CD14-positive monocyte (primary cell): ENCODE results near the gene SLC26A11. TPM values are rescaled to one million over a fixed set of nuclear protein-coding genes. Genes with fewer than 3 reads are reported as not detected.

Experiments
- DNase-seq, 3 donors: peaks; one replicate each; pipeline ENCODE4 v3.0.0-alpha.2; 2011 to 2022
- H2AFZ ChIP-seq: 2 replicates; pipeline ENCODE4 v1.6.0; 2012; ENCODE audit warnings: mild to moderate bottlenecking, low read depth, low read length, inconsistent platforms; ENCODE audit not compliant: insufficient read depth, poor library complexity, severe bottlenecking
- H3K27ac ChIP-seq, 2 donors: 1 replicate in 1 of 2; 2 replicates in 1 of 2; pipeline ENCODE4 v1.5.1; 2012 to 2013; ENCODE audit warnings: low read length in 2 of 2, control low read depth in 1 of 2, inconsistent platforms in 1 of 2, low read depth in 1 of 2, mild to moderate bottlenecking in 1 of 2
- H3K27me3 ChIP-seq, 2 donors: one replicate each; pipeline versions ENCODE4 v1.6.0 to v1.6.1; 2011 to 2013; ENCODE audit warnings: low read length in 2 of 2; ENCODE audit not compliant: control insufficient read depth in 2 of 2, insufficient read depth in 2 of 2
- H3K36me3 ChIP-seq, 2 donors: replicated peaks in 1 of 2; 1 replicate in 1 of 2; 2 replicates in 1 of 2; pipeline versions ENCODE4 v1.5.1 to v1.6.1; 2012 to 2013; ENCODE audit warnings: low read length in 2 of 2, control low read depth in 1 of 2, inconsistent platforms in 1 of 2, mild to moderate bottlenecking in 1 of 2; ENCODE audit not compliant: insufficient read depth in 2 of 2, control insufficient read depth in 1 of 2
- H3K4me1 ChIP-seq, 2 donors: 1 replicate in 1 of 2; 2 replicates in 1 of 2; pipeline versions ENCODE4 v1.5.1 to v1.6.1; 2012 to 2013; ENCODE audit warnings: low read length in 2 of 2, control low read depth in 1 of 2, inconsistent platforms in 1 of 2, mild to moderate bottlenecking in 1 of 2, moderate library complexity in 1 of 2; ENCODE audit not compliant: insufficient read depth in 2 of 2, control insufficient read depth in 1 of 2
- H3K4me2 ChIP-seq: replicated peaks from 2 replicates; pipeline ENCODE3; 2012; ENCODE audit warnings: low read length, moderate library complexity, mild to moderate bottlenecking; ENCODE audit not compliant: poor library complexity, severe bottlenecking; ENCODE audit errors: extremely low read depth
- H3K4me3 ChIP-seq, 3 experiments: fragments of 200-600 bp in 1 of 3; sonication (generic) in 1 of 3; replicated peaks in 1 of 3; 1 replicate in 2 of 3; 2 replicates in 1 of 3; pipeline ENCODE4 v1.5.1; 2011 to 2013; ENCODE audit warnings: low read length in 3 of 3, mild to moderate bottlenecking in 3 of 3, control low read depth in 2 of 3, low read depth in 2 of 3, inconsistent platforms in 1 of 3, moderate library complexity in 1 of 3
- H3K79me2 ChIP-seq: 2 replicates; pipeline ENCODE4 v1.6.0; 2012; ENCODE audit warnings: mild to moderate bottlenecking, control low read depth, inconsistent platforms, low read length, moderate library complexity; ENCODE audit not compliant: insufficient read depth
- H3K9ac ChIP-seq: 2 replicates; pipeline ENCODE4 v1.6.0; 2017; ENCODE audit warnings: low read length, mild to moderate bottlenecking; ENCODE audit not compliant: insufficient read depth, poor library complexity, severe bottlenecking
- H3K9me3 ChIP-seq, 2 donors: replicated peaks in 1 of 2; 1 replicate in 1 of 2; 2 replicates in 1 of 2; pipeline versions ENCODE4 v1.5.1 to v1.6.1; 2012 to 2013; ENCODE audit warnings: low read length in 2 of 2, control low read depth in 1 of 2; ENCODE audit not compliant: control insufficient read depth in 1 of 2, insufficient read depth in 1 of 2
- H4K20me1 ChIP-seq: 2 replicates; pipeline ENCODE4 v1.6.0; 2012; ENCODE audit warnings: mild to moderate bottlenecking, low read length, control low read depth, moderate library complexity; ENCODE audit not compliant: insufficient read depth
- H3K27ac Mint-ChIP-seq, 7 donors: one replicate each; pipeline ENCODE4 v1.8.0; 2020; ENCODE audit warnings: mild to moderate bottlenecking in 7 of 7, mixed read lengths in 7 of 7, moderate library complexity in 6 of 7, inconsistent platforms in 2 of 7
- H3K27me3 Mint-ChIP-seq, 3 donors: one replicate each; pipeline ENCODE4 v1.8.0; 2021 to 2022; ENCODE audit warnings: low read depth in 3 of 3, mild to moderate bottlenecking in 3 of 3, mixed read lengths in 3 of 3, moderate library complexity in 3 of 3, inconsistent platforms in 1 of 3
- H3K36me3 Mint-ChIP-seq, 2 donors: one replicate each; pipeline ENCODE4 v1.8.0; 2020; ENCODE audit warnings: mixed read lengths in 2 of 2, inconsistent platforms in 1 of 2, mild to moderate bottlenecking in 1 of 2
- H3K4me1 Mint-ChIP-seq: one replicate; pipeline ENCODE4 v1.8.0; 2020; ENCODE audit warnings: mild to moderate bottlenecking, mixed read lengths
- H3K4me3 Mint-ChIP-seq, 2 donors: one replicate each; pipeline ENCODE4 v1.8.0; 2020; ENCODE audit warnings: mild to moderate bottlenecking in 2 of 2, mixed read lengths in 2 of 2, moderate library complexity in 1 of 2
- H3K9me3 Mint-ChIP-seq, 7 donors: one replicate each; pipeline ENCODE4 v1.8.0; 2020 to 2022; ENCODE audit warnings: mixed read lengths in 7 of 7, mild to moderate bottlenecking in 6 of 7, moderate library complexity in 6 of 7, inconsistent platforms in 2 of 7
- CTCF ChIP-seq: fragments of 200-600 bp; IDR thresholded peaks from one replicate; pipeline ENCODE4 v1.8.0; 2022; ENCODE audit warnings: antibody characterized with exemption, mild to moderate bottlenecking
- WGBS: methylation state at CpG from one replicate; pipeline ENCODE4 v1.1.5; 2013; ENCODE audit warnings: missing lambda C conversion rate; ENCODE audit not compliant: insufficient coverage; 5-methylcytosine and 5-hydroxymethylcytosine counted together
- intact Hi-C, 2 donors: fragments of 100-400 bp; cut with micrococcal nuclease; formaldehyde crosslinking; loops; one replicate each; pipeline versions ENCODE4 v1.15.0 to v1.15.1; 2023
- polyA plus RNA-seq, 3 donors: library from polyadenylated mRNA; depleted of rRNA in 1 of 3; unstranded in 2 of 3; stranded (reverse) in 1 of 3; fragments of 300-500 nt in 2 of 3; fragments of >200 nt in 1 of 3; fragmentation: Illumina TruSeq in 2 of 3; gene quantifications; 1 replicate in 2 of 3; 2 replicates in 1 of 3; pipeline ENCODE4 v1.2.3, GENCODE V29; 2012 to 2021

The SLC26A11 gene
- polyA plus RNA-seq, 3 donors, result 1.8 to 29.7 (median 2.6) TPM

DNA sequence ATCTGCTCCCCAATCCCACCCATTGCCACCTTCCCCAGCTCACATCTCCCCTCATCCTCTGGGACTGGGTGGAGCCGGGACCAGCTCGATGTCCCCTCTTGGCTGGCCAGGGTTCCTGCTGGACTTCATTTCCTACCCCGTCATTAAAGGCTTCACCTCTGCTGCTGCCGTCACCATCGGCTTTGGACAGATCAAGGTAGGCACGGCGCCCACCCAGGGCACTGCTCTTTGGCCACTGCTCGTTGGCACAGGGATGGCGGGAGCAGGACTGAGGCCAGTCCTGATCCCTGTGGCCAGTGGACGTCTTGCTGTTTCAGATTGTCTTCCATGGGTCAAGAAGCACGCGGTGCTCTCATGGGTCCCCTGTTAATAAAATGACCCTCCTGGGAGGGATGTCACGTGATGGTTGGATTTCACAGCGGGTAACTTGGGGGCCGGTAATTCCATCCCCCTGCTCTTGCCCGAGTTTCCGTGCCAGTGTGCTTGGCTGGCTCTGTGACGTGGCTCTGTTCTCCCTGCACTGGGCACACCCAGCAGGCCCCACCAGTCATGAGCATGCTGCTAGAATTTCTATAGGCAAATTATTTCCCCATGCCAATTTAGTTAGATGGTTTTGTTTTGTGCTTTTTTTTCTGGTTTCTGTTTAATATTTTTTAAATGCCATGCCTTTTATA, 3.1 kb downstream of the SLC26A11 start:
- intact Hi-C loops, result loop anchor here (5.0 kb wide), 1 partner anchor 39 kb away; the partner anchor contains the start of gene RNF213 (in 2 of the 2)
- H3K27me3 Mint-ChIP-seq, result peaks cover 33 to 61% (median 33%) of the 10 kb centered on the region in 3 donors
- TF ChIP-seq CTCF, result no peak
- H3K4me2 ChIP-seq, result no peak overlapping the region
- H3K27ac ChIP-seq, result no peak overlapping the region
- H2AFZ ChIP-seq, result no peak overlapping the region
- no peak overlapping the region for H3K9ac ChIP-seq
- peaks cover 13% of the 10 kb centered on the region for H4K20me1 ChIP-seq
- H3K9me3 ChIP-seq, result no peaks in the 10 kb centered on the region
- no peak overlapping the region for H3K27ac Mint-ChIP-seq
- peaks cover 3 to 28% of the 10 kb centered on the region in 2 donors for H3K27me3 ChIP-seq
- H3K36me3 ChIP-seq, result peaks cover 1 to 4% of the 10 kb centered on the region in 2 donors
- 96% methylated on average over 18 of the region's 18 CpGs for WGBS
- H3K36me3 Mint-ChIP-seq, result peaks cover 17 to 25% of the 10 kb centered on the region in 2 donors
- DNase-seq, result no peak
- peaks cover 14% of the 10 kb centered on the region for H3K4me1 Mint-ChIP-seq
- H3K79me2 ChIP-seq, result peaks cover 15% of the 10 kb centered on the region
- H3K9me3 Mint-ChIP-seq, result peaks cover 0 to 5% (median 0%) of the 10 kb centered on the region in 7 donors
- H3K4me3 ChIP-seq, result no peak overlapping the region
- peaks cover 15 to 20% of the 10 kb centered on the region in 2 donors for H3K4me1 ChIP-seq
- H3K4me3 Mint-ChIP-seq, result peak overlapping the region; percentile 50 to 71

- peaks cover 8% of the 10 kb centered on the region for H3K79me2 ChIP-seq
- peaks cover 8 to 14% of the 10 kb centered on the region in 2 donors for H3K4me1 ChIP-seq
- H3K36me3 ChIP-seq, result no peaks in the 10 kb centered on the region
- H3K27ac ChIP-seq, result no peak overlapping the region
- Mint-ChIP-seq H3K9me3 (peaks cover 0 to 5% (median 0%) of the 10 kb centered on the region in 7 donors), H3K4me3 (peak overlapping the region in 1 of 2 donors; percentile 47), H3K27me3 (peaks cover 37 to 60% (median 39%) of the 10 kb centered on the region in 3 donors), H3K4me1 (peaks cover 7% of the 10 kb centered on the region), H3K36me3 (peaks cover 11 to 20% of the 10 kb centered on the region in 2 donors), H3K27ac (no peak overlapping the region)
- no peak overlapping the region for H3K9ac ChIP-seq
- peaks cover 3 to 28% of the 10 kb centered on the region in 2 donors for H3K27me3 ChIP-seq
- no peaks in the 10 kb centered on the region for H3K9me3 ChIP-seq
- DNase-seq, result no peak
- no peak for TF ChIP-seq CTCF
- no peak overlapping the region for H3K4me2 ChIP-seq
- peaks cover 6% of the 10 kb centered on the region for H4K20me1 ChIP-seq
- intact Hi-C loops, result loop anchor here (5.0 kb wide), 1 partner anchor 38 kb away; the partner anchor contains the start of gene RNF213 (in 2 of the 2)
- no peak overlapping the region for H3K4me3 ChIP-seq
- WGBS, result 83% methylated on average over 10 of the region's 11 CpGs
- no peak overlapping the region for H2AFZ ChIP-seq
These were observed 3.7 kb downstream of the SLC26A11 start for GRCh38 chr17:80223838-80224497.
